GM21381 (cell line): ENCODE data around the gene WDR35.
"Not testable (repeated sequence)": the region's sequence is repeated elsewhere in the genome, so short reads cannot be mapped to it uniquely, and the experiment has no call there.

ENCODE experiments used
- ATAC-seq: cut with Tn5 transposase; IDR thresholded peaks from one replicate; pipeline ENCODE4 v1.9.1; 2021; ENCODE audit warnings: mild to moderate bottlenecking, moderate library complexity; ENCODE audit not compliant: unreplicated experiment

Gene WDR35

GRCh38 chr2:19897623-19898245, 92.2 kb downstream of the WDR35 start:
- no peak for ATAC-seq

- ATAC-seq, result no peak
Measured at GRCh38 chr2:19895535-19895934, 94.4 kb downstream of the WDR35 start.

- ATAC-seq, result peak; percentile 23
Measured at GRCh38 chr2:19894134-19894792, 95.6 kb downstream of the WDR35 start.

- ATAC-seq, result peak; percentile 71
Measured at GRCh38 chr2:19893520-19894133, 96.3 kb downstream of the WDR35 start.

GRCh38 chr2:19891971-19892370, 97.9 kb downstream of the WDR35 start:
- ATAC-seq, result not testable (repeated sequence)

GRCh38 chr2:19890104-19890503, 99.8 kb downstream of the WDR35 start:
- ATAC-seq, result no peak

GRCh38 chr2:19888831-19889230, 101.1 kb downstream of the WDR35 start:
- no peak for ATAC-seq

- ATAC-seq, result no peak
Measured at GRCh38 chr2:19887510-19887909, 102.4 kb downstream of the WDR35 start.

GRCh38 chr2:19886261-19886660, 103.6 kb downstream of the WDR35 start:
- no peak for ATAC-seq

GRCh38 chr2:19885791-19886190, 104.1 kb downstream of the WDR35 start:
- no peak for ATAC-seq

GRCh38 chr2:19883971-19884720, 105.8 kb downstream of the WDR35 start:
- no peak for ATAC-seq

- ATAC-seq, result no peak
Measured at GRCh38 chr2:19883486-19883885, 106.4 kb downstream of the WDR35 start.

- no peak for ATAC-seq
Measured at GRCh38 chr2:19882286-19882685, 107.6 kb downstream of the WDR35 start.

- no peak for ATAC-seq
Measured at GRCh38 chr2:19881908-19882265, 108.0 kb downstream of the WDR35 start.

- ATAC-seq, result no peak
Measured at GRCh38 chr2:19881221-19881907, 108.5 kb downstream of the WDR35 start.

- ATAC-seq, result not testable (repeated sequence)
Measured at GRCh38 chr2:19880191-19880590, 109.7 kb downstream of the WDR35 start.

- no peak for ATAC-seq
Measured at GRCh38 chr2:19879120-19879519, 110.8 kb downstream of the WDR35 start.

GRCh38 chr2:19878268-19879046, 111.4 kb downstream of the WDR35 start:
- ATAC-seq, result no peak

GRCh38 chr2:19876751-19877150, 113.2 kb downstream of the WDR35 start:
- no peak for ATAC-seq

GRCh38 chr2:19875280-19875679, 114.6 kb downstream of the WDR35 start:
- no peak for ATAC-seq
